WTC11 (cell line): ENCODE data around the gene SLC5A2.

Experiments used
- CREB1 ChIP-seq: sonication (generic); formaldehyde crosslinking; IDR thresholded peaks from 2 replicates; pipeline ENCODE4 v1.8.0; 2023; ENCODE audit warnings: mild to moderate bottlenecking, missing genetic modification reagents
- ZNF232 ChIP-seq: sonication (generic); formaldehyde crosslinking; IDR thresholded peaks from 2 replicates; pipeline ENCODE4 v1.8.0; 2022; ENCODE audit warnings: mild to moderate bottlenecking, missing genetic modification reagents
- TF ChIP-seq, protein P1 (sequence below): fragments of 200-600 bp; IDR thresholded peaks from 2 replicates; pipeline ENCODE4 v1.8.0; 2022; ENCODE audit warnings: antibody characterized with exemption

GRCh38 chr16:31459687-31460581 lies 23.0 kb upstream of the SLC5A2 start:
- TF ChIP-seq, protein P1, sequence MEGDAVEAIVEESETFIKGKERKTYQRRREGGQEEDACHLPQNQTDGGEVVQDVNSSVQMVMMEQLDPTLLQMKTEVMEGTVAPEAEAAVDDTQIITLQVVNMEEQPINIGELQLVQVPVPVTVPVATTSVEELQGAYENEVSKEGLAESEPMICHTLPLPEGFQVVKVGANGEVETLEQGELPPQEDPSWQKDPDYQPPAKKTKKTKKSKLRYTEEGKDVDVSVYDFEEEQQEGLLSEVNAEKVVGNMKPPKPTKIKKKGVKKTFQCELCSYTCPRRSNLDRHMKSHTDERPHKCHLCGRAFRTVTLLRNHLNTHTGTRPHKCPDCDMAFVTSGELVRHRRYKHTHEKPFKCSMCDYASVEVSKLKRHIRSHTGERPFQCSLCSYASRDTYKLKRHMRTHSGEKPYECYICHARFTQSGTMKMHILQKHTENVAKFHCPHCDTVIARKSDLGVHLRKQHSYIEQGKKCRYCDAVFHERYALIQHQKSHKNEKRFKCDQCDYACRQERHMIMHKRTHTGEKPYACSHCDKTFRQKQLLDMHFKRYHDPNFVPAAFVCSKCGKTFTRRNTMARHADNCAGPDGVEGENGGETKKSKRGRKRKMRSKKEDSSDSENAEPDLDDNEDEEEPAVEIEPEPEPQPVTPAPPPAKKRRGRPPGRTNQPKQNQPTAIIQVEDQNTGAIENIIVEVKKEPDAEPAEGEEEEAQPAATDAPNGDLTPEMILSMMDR = no peak
- TF ChIP-seq CREB1 (CRISPR knock-in tag) = no peak
- no peak for TF ChIP-seq ZNF232
